H1 (cell line): ENCODE data around the gene MEF2A. TPM values are rescaled to one million over a fixed set of nuclear protein-coding genes. Genes with fewer than 3 reads are reported as not detected.

Source experiments
- CHD7 ChIP-seq: fragments of 300-600 bp; sonication (generic); IDR thresholded peaks from 2 replicates; pipeline ENCODE4 v1.7.1; 2012; ENCODE audit warnings: low read length, moderate library complexity, mild to moderate bottlenecking, inconsistent platforms; ENCODE audit not compliant: insufficient replicate concordance
- E2F6 ChIP-seq: IDR thresholded peaks from 2 replicates; pipeline ENCODE4 v1.6.1; 2012; ENCODE audit warnings: inconsistent platforms
- POLR2AphosphoS5 ChIP-seq: IDR thresholded peaks from 2 replicates; pipeline ENCODE4 v1.6.1; 2011; ENCODE audit warnings: low read depth, low read length
- polyA plus RNA-seq, 7 experiments: library from polyadenylated mRNA; depleted of rRNA in 3 of 7; stranded (reverse) in 5 of 7; unstranded in 2 of 7; fragments of >200 nt in 5 of 7; fragments of 200-250 nt in 2 of 7; gene quantifications; 1 replicate in 5 of 7; 2 replicates in 1 of 7; 4 replicates in 1 of 7; pipeline versions ENCODE4 v1.2.1 to v1.2.3, GENCODE V29; 2011 to 2013; ENCODE audit warnings: missing spikeins in 2 of 7, mixed read lengths in 2 of 7
- total RNA-seq: library from RNA; stranded (reverse); fragmentation: NEBNext Ultra II Directional; extraction: Animal tissue kit (Norgen Biotek cat#: 25700); gene quantifications from 2 replicates; pipeline ENCODE4 v1.2.1, GENCODE V29; 2021

The MEF2A gene
- total and polyA plus RNA-seq, 2 of the 8 experiments (the other 6 are each of a cell fraction or from before 2014, with no cell fraction given): 15.6 to 22.5 TPM

GRCh38 chr15:99552111-99552510 is 13.7 kb upstream of the MEF2A start (continued):
- TF ChIP-seq CHD7 (no peak), POLR2AphosphoS5 (no peak), E2F6 (no peak)
